NCI-H69 (cell line): ENCODE results near the gene CDH4.

ENCODE experiments used
- DNase-seq: peaks from one replicate; lab custom pipeline; 2025; lab: John Stamatoyannopoulos, UW

CDH4 gene

DNA sequence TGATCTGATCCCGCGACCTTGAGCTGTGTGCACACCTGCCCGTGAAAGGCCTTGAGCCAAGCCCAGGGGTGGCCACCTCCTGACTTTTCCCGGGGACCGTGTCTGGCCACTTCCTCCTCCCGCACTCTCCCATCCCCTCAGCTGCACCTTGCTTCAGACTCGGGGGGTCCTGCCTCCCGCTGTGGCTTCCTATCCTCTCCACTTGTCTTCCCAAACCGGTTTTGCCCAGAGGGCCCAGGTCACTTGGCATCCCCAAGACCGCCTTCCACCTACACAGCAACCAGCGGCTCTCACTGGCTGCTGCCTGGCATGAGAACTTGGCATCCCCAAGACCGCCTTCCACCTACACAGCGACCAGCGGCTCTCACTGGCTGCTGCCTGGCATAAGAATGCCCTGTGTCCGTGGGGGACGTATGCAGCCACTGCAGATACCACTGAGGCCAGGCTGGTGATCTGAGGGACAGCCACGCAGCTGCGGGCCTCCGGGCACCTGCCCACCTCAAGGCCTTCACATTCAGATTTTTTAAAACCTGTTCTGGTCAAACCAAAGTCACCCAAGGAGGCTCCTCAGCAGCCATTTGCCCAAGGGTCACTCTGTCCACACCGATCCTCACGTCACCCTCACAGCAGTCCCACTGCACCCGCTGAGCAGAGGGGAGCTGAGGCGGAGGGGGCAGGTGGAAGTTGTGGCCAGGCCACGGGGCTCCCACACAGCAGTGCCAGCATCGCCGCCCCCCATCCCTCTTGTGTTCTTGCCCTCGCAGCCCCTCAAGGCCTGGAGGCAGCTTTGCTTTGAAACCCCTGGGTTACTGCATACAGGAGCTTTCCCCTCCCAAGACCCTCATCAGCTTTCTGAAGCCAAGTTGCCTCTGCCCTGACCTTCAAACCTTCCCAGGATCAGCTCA, 568.1 kb downstream of the CDH4 start:
- DNase-seq = no peak

DNA sequence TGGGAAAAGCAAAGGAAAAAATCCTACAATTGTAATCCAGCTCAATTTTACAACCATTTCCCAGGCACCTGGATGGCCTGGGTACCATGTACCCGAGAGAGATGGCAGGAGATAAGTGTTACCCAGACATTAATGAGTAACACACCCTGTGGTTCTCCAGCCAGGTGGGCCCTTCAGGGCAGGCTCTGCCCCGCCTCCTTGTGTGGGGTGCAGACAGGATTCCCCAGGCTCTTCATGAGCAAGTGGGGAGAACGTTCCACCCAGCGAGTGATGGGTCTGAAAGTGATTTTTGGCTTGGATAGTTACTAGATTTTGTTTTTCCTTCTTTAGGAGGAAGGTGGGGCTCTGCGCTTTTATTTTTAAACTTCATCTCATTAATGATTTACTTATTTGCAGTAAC, 569.7 kb downstream of the CDH4 start:
- no peak for DNase-seq

DNA sequence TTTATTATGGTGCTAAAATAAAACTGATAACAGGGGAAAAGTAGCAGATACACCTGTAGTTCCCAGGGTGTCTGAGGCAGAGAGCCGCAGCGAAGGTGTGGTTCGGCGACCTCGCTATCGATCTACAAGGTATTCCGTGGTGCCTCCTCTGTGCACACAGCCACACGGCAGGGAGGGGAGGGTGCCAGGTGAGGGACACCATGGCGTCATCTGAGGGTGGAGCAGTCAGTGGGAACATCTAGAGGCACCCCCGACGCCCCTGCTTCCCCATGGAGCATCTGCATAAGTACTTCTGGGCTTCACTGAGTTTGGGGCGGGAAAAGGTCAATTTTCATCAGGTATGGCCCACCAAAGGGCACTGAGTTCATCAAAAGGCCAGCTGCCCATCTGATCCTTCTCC, 570.3 kb downstream of the CDH4 start:
- no peak for DNase-seq

DNA sequence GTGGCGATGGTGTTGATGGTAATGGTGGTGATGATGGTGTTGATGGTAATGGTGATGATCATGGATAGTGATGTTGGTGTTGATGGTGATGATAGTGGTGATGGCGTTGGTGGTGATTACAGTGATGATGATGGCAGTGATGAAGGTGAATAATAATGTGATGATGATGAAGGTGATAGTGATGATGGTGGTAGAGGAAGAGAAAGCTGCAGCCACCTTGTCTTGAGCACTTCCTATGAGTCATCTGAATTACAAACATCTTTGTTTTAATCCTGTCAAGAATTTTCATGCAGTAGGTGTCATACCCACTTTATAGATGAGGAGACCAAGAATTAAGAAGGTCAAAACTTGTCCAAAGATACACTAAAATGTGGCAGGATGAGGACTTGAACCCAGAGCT, 571.2 kb downstream of the CDH4 start:
- no peak for DNase-seq

GRCh38 chr20:61828891-61829290, 576.8 kb downstream of the CDH4 start:
- no peak for DNase-seq

DNA sequence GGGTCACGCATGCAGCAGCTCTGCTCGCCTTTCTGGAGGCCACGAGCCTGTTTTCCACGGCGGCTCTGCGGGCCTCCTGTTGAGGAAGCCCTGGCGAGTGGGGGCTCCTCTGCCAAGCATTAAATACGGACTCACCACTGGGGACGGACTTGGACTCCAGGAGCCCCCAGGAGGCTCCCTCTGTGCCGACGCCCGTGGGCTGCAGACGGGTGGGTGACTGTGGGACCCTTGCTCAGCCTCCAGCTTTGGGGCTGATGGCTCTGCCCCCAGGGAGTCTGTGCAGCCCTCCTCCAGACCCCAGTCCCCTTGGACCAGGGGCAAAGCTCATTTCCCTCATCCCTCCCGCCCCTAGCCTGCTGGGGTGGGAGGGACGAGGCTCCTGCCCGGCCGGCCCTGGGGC, 577.5 kb downstream of the CDH4 start:
- no peak for DNase-seq

DNA sequence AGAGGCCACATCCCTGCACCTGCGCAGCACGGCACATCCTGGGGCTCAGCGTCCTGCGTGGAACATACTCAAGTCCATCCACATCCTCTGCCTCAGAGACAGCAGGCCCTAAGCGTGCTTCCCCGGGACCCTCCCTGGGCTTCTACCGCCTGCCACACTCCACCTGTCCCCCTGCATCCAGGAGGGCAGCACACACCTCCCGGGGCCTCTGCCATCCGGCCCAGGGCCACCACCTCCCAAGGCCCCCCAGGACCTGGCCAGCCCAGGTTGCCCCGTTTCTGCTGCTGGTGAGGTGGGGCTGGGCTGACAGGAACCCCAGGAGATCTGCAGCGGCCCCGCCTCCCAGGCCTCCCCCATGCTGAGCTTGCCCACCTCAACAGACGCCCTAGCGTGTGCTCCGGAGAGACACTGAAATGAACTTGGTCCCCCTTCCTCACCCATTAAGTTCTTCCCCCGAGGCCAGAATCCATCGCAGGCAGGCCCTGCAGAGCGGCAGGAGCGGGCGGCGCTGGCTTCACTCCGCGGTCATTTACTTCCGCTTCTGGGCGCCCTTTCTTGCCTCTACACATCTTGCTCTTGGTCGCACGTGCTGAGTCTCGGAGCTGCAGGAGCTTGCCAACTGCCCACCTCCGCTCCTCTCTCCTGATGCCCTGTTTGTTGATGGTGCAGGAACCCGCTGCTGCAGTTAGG, 578.3 kb downstream of the CDH4 start:
- no peak for DNase-seq

DNA sequence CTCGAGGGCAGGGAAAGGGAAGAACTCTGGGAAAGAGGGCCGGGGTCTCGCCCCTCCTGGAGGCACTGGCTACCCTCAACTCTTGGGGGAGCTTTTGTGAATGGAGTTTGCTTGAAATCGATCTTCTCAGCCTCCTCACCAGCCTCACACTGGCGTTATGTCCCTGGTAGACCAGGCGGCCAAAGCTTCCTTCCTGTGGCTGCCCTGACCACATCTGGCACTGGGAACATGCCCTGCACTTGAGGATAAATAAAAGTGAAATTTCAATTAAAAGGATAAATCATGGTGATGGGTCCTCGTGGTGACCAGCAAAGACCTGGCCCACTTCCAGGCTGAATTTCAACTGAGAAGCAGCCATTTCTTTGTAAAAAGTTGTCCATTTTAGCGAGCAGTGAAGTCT, 578.9 kb downstream of the CDH4 start:
- DNase-seq = no peak

GRCh38 chr20:61832181-61832580, 580.1 kb downstream of the CDH4 start:
- no peak for DNase-seq

GRCh38 chr20:61833807-61834610, 581.9 kb downstream of the CDH4 start:
- DNase-seq = no peak

GRCh38 chr20:61835301-61835700, 583.2 kb downstream of the CDH4 start:
- no peak for DNase-seq

- no peak for DNase-seq
Observed at GRCh38 chr20:61835791-61836350, 583.8 kb downstream of the CDH4 start.

GRCh38 chr20:61837200-61837599, 585.1 kb downstream of the CDH4 start:
- no peak for DNase-seq

- no peak for DNase-seq
Observed at GRCh38 chr20:61839223-61839911, 587.3 kb downstream of the CDH4 start.

- no peak for DNase-seq
Observed at GRCh38 chr20:61839912-61840778, 588.1 kb downstream of the CDH4 start.

DNA sequence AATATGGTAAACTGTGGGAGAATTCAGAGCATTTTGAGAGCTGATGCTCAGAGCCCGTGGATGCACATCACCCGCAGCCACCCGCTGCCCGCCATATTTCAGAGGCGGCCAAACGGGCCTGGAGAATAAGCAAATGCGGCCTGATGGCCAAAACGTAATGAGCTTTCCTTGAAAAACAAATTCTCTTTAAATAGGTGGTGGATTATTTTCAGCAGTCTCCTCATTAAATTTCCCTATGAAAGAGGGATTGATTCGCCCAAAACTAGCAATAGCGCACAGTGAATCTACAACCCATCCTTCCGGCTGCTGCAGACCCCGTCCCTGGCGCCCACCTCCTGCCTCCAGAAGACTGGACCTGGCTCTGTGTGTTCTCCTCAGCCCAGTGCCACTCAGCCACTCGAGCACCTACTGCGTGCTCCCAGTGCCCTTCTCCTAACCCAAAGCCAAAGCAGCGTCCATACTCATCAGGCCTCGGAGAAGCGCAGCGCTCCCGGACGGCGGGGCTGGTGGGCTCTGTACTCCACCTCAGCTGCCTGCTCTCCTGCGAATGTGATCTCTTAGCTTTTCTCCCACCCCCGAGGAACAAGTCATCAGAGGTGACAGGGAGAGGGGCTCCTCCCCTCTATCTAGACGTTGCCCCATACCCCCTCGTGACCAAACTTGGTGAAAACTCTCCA, 588.9 kb downstream of the CDH4 start:
- no peak for DNase-seq

- no peak for DNase-seq
Observed at GRCh38 chr20:61841551-61841950, 589.5 kb downstream of the CDH4 start.

DNA sequence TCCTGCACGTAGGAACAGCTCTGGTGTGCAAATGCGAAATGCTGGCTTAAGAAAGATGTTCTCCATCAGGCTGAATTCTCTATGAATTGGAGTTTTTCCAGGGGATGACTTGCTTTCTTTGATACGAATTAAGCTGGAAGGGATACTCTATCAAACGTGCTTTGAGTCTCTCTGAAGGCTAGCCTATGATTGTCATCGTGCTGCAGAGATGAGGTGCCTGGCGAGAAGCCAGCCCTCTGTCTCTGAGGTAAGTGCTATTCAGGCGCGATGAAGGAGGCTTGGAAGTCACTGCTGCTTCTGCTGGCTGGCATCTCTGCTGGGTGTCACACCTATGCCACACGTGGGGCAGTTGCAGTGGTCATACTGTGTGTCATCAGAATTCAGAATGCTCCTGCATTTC, 589.9 kb downstream of the CDH4 start:
- DNase-seq = no peak

DNA sequence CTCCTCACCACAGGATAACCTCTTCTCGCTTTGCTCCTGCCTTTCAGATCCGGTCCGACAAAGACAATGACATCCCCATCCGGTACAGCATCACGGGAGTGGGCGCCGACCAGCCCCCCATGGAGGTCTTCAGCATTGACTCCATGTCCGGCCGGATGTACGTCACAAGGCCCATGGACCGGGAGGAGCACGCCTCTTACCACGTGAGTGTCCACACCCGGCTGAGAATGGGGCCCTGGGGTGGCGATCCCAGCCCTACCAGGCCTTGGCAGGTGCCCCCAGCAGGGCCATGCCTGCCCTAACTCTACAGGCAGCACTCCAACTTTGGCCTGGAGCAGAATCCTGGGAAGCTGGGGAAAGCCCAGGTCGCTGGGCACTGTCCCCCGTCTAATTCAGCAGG, 592.6 kb downstream of the CDH4 start:
- no peak for DNase-seq

DNA sequence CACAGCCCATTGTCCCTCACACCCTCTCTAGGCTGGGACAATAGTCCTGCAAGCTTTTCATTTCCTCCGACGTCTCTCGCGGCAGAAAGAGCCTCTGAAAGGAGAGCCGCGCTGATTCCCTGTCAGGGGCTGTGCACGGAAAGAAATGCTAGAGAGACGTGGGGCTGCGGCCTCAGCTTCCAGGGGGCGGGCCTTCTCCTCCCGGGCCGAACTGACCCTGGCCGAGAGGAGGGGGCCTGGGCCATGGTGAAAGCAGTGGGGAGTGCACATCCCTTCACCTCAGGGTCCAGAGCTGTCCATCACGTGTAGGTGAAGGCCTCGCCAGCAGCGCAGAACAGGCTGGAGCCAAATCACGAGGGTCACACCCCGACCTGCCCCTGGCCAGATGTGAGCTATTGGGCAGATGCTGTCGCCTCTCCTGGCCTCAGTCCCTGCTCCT, 593.2 kb downstream of the CDH4 start:
- no peak for DNase-seq
